ENCODE measurements around the gene NEU2. TPM values are rescaled to one million over a fixed set of nuclear protein-coding genes. Genes with fewer than 3 reads are reported as not detected.
A peak's percentile ranks its signal among the peaks of the same experiment; 100 is the strongest.

The NEU2 gene
- total and polyA plus RNA-seq, 2 of the 13 experiments (the other 11 are each of a cell fraction or from before 2014, with no cell fraction given), result not detected

DNA sequence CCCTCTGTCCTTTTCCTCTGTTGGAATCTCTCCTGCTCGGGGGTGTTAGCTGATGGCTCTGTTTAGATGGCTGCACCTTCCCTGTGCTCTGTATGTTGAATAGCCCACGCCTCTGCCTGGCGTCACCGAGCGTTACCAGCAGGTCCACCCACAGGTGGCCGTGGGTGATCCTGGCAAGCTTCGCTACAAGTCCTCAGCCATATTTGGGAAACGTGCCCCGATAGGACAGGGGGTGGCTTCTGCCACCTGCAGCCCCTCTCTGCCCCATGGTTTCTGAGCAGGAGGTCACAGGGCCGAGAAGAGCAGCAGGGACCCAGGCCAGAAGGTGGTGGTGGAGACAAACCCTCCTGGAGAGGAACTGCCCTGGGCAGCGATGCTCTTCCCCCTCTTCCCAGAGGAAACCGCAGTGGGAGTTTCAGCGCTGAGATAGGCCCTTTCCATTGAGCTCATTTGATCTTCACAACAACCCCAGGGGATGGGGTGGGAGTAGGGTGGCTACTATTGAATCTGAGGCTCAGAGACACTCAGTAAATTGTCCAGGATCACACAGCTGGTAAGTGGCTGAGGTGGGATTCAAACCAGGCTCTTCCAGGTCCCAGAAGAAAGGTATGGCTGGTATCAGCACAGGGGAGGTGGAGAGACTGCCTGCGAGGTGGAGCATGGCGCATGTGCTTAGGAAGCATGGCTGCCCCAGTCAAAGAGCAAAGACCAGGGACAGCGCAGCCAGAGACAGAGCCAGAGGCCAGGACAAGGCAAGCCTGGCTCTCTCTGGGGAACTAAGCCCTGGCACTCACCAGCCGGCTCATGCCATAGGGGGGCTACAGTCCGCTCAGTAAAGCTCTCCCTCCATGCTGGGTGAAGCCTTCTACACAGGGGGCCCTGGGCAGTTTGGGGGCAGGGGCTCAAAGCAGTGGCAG, 34.5 kb upstream of the NEU2 start (continued):
- TF ChIP-seq, protein P1, sequence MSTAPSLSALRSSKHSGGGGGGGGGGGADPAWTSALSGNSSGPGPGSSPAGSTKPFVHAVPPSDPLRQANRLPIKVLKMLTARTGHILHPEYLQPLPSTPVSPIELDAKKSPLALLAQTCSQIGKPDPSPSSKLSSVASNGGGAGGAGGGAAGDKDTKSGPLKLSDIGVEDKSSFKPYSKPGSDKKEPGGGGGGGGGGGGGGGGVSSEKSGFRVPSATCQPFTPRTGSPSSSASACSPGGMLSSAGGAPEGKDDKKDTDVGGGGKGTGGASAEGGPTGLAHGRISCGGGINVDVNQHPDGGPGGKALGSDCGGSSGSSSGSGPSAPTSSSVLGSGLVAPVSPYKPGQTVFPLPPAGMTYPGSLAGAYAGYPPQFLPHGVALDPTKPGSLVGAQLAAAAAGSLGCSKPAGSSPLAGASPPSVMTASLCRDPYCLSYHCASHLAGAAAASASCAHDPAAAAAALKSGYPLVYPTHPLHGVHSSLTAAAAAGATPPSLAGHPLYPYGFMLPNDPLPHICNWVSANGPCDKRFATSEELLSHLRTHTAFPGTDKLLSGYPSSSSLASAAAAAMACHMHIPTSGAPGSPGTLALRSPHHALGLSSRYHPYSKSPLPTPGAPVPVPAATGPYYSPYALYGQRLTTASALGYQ (CRISPR knock-in tag; IDR thresholded peaks at IDR 0.05), result no peak
- TF ChIP-seq RAD51 (IDR thresholded peaks at IDR 0.05; ENCODE audit: borderline replicate concordance), result no peak
- no peak for TF ChIP-seq ISX (CRISPR knock-in tag; conservative IDR thresholded peaks at IDR 0.05)
- TF ChIP-seq, protein P2, sequence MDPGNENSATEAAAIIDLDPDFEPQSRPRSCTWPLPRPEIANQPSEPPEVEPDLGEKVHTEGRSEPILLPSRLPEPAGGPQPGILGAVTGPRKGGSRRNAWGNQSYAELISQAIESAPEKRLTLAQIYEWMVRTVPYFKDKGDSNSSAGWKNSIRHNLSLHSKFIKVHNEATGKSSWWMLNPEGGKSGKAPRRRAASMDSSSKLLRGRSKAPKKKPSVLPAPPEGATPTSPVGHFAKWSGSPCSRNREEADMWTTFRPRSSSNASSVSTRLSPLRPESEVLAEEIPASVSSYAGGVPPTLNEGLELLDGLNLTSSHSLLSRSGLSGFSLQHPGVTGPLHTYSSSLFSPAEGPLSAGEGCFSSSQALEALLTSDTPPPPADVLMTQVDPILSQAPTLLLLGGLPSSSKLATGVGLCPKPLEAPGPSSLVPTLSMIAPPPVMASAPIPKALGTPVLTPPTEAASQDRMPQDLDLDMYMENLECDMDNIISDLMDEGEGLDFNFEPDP (CRISPR knock-in tag; conservative IDR thresholded peaks at IDR 0.05), result no peak
- no peak for TF ChIP-seq ZNF782 (CRISPR knock-in tag; IDR thresholded peaks at IDR 0.05; ENCODE audit: borderline replicate concordance)
- TF ChIP-seq KIAA2018 (CRISPR knock-in tag; IDR thresholded peaks at IDR 0.05; ENCODE audit: borderline replicate concordance), result no peak
- 0 out of 2 replicates have a peak, but pooled peaks have one; percentile 8 for TF ChIP-seq POLR2G (IDR thresholded peaks at IDR 0.05; ENCODE audit: low read depth, low read length)
- no peak for TF ChIP-seq MED13 (CRISPR knock-in tag; IDR thresholded peaks at IDR 0.05)
- TF ChIP-seq ZBTB33 (CRISPR knock-in tag; IDR thresholded peaks at IDR 0.05), result peak; percentile 90
- no peak for TF ChIP-seq SCMH1 (CRISPR knock-in tag; IDR thresholded peaks at IDR 0.05; ENCODE audit: borderline replicate concordance)

Data from HepG2 (cell line).